ENCODE data around the gene POLR3C. TPM values are rescaled to one million over a fixed set of nuclear protein-coding genes. Genes with fewer than 3 reads are reported as not detected.

The POLR3C gene
- total and polyA plus RNA-seq, 2 of the 4 experiments (the other 2 are of a cell fraction), result 47.0 to 94.1 TPM

DNA sequence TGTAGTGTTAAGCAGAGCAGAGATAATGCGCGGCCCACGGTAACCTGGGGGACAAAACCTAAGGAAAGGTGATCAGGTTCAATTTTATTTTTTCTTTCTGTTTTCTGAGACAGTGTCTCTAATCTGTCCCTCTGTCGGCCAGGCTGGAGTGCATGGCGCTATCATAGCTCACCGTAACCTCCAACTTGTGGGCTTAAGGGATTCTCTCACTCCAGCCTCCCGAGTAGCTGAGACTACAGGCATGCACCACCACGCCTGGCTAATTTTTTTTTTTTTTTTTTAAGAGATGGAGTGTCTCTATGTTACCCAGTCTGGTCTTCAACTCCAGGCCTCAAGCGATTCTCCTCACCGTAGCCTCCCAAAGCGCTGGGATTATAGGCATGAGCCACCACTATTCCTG lies 62.4 kb downstream of the POLR3C start:
- TF ChIP-seq MXI1 (IDR thresholded peaks at IDR 0.05; ENCODE audit: borderline replicate concordance, low read depth, low read length) (no peak), MAFK (IDR thresholded peaks at IDR 0.05; ENCODE audit: low read depth, low read length) (no peak), USF2 (IDR thresholded peaks at IDR 0.05; ENCODE audit: low read depth, low read length) (no peak), SMC3 (IDR thresholded peaks at IDR 0.05; ENCODE audit: low read depth, low read length) (no peak), POLR2A (IDR thresholded peaks at IDR 0.05; ENCODE audit: low read depth, low read length) (no peak), RCOR1 (IDR thresholded peaks at IDR 0.05; ENCODE audit: insufficient replicate concordance, low read length) (no peak), RFX5 (IDR thresholded peaks at IDR 0.05; ENCODE audit: low read depth, low read length) (no peak), NFE2L2 (IDR thresholded peaks at IDR 0.05; ENCODE audit: low read depth, low read length) (no peak), FOS (IDR thresholded peaks at IDR 0.05; ENCODE audit: low read depth, low read length) (no peak), MAZ (IDR thresholded peaks at IDR 0.05; ENCODE audit: borderline replicate concordance, low read depth, low read length) (no peak), BHLHE40 (IDR thresholded peaks at IDR 0.05; ENCODE audit: low read depth, low read length) (no peak), RAD21 (IDR thresholded peaks at IDR 0.05; ENCODE audit: low read length) (no peak), CHD1 (IDR thresholded peaks at IDR 0.05; ENCODE audit: low read depth, low read length) (no peak), CEBPB (IDR thresholded peaks at IDR 0.05; ENCODE audit: low read depth, low read length) (no peak)
- TF ChIP-seq, protein P1, sequence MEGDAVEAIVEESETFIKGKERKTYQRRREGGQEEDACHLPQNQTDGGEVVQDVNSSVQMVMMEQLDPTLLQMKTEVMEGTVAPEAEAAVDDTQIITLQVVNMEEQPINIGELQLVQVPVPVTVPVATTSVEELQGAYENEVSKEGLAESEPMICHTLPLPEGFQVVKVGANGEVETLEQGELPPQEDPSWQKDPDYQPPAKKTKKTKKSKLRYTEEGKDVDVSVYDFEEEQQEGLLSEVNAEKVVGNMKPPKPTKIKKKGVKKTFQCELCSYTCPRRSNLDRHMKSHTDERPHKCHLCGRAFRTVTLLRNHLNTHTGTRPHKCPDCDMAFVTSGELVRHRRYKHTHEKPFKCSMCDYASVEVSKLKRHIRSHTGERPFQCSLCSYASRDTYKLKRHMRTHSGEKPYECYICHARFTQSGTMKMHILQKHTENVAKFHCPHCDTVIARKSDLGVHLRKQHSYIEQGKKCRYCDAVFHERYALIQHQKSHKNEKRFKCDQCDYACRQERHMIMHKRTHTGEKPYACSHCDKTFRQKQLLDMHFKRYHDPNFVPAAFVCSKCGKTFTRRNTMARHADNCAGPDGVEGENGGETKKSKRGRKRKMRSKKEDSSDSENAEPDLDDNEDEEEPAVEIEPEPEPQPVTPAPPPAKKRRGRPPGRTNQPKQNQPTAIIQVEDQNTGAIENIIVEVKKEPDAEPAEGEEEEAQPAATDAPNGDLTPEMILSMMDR (conservative IDR thresholded peaks at IDR 0.05; ENCODE audit: low read depth, low read length), result no peak
- TF ChIP-seq, protein P2, sequence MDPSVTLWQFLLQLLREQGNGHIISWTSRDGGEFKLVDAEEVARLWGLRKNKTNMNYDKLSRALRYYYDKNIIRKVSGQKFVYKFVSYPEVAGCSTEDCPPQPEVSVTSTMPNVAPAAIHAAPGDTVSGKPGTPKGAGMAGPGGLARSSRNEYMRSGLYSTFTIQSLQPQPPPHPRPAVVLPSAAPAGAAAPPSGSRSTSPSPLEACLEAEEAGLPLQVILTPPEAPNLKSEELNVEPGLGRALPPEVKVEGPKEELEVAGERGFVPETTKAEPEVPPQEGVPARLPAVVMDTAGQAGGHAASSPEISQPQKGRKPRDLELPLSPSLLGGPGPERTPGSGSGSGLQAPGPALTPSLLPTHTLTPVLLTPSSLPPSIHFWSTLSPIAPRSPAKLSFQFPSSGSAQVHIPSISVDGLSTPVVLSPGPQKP (IDR thresholded peaks at IDR 0.05; ENCODE audit: borderline replicate concordance, low read depth, low read length), result no peak
- Histone ChIP-seq H3K4me2 (ENCODE audit: low read depth, low read length) (peak overlapping the region; percentile 70), H3K36me3 (ENCODE audit: control insufficient read depth, insufficient read depth, low read length) (no peaks in the 10 kb centered on the region), H2BK5ac (ENCODE audit: low read depth, low read length, poor library complexity, severe bottlenecking) (no peak overlapping the region), H2BK15ac (ENCODE audit: low read depth, low read length) (no peak overlapping the region), H4K5ac (ENCODE audit: low read depth, low read length) (no peak overlapping the region), H2AFZ (replicated peaks; ENCODE audit: low read length, poor library complexity) (no peak overlapping the region), H3K56ac (ENCODE audit: extremely low read depth, insufficient read depth, low read length) (no peak overlapping the region), H2AK9ac (replicated peaks; ENCODE audit: low read depth, low read length, poor library complexity) (no peak overlapping the region), H3K14ac (replicated peaks; ENCODE audit: low read depth, low read length) (no peak overlapping the region), H4K91ac (ENCODE audit: insufficient read depth, low read depth, low read length) (no peak overlapping the region), H3K9me1 (ENCODE audit: insufficient read depth, low read length) (0 out of 2 replicates have a peak, but pooled peaks cover 3% of the 10 kb centered on the region), H3K23ac (ENCODE audit: low read depth, low read length) (no peak overlapping the region), H3K4ac (ENCODE audit: low read depth, low read length) (no peak overlapping the region), H2AK5ac (ENCODE audit: low read depth, low read length) (no peak overlapping the region), H3K79me1 (ENCODE audit: low read depth in 1 of 2, low read length in 2 of 2) (no peaks in the 10 kb centered on the region), H2BK20ac (ENCODE audit: low read depth, low read length) (no peak overlapping the region), H4K20me1 (ENCODE audit: insufficient read depth, low read length) (no peaks in the 10 kb centered on the region), H3K4me3 (ENCODE audit: insufficient read depth, low read depth, low read length) (peak overlapping the region; percentile 71), H3K4me1 (ENCODE audit: control insufficient read depth, insufficient read depth, low read length) (peaks cover 5% of the 10 kb centered on the region; the same call in 1 of the 2 replicates), H2BK120ac (ENCODE audit: low read depth, low read length) (no peak overlapping the region), H3K27ac (ENCODE audit: insufficient read depth, low read length) (no peak overlapping the region), H3K9me3 (ENCODE audit: control insufficient read depth, insufficient read depth, low read length) (no peaks in the 10 kb centered on the region), H3K18ac (ENCODE audit: low read depth, low read length) (no peak overlapping the region), H4K8ac (ENCODE audit: low read depth in 2 of 2, low read length in 2 of 2) (no peak overlapping the region), H3K27me3 (ENCODE audit: control insufficient read depth, insufficient read depth, low read length) (peaks cover 3% of the 10 kb centered on the region; the same call in 1 of the 2 replicates), H3K9ac (ENCODE audit: low read depth, low read length) (no peak overlapping the region)
- no peak for DNase-seq
- 40% methylated on average over 4 of the region's 11 CpGs; no CpG with 5 or more reads in 1 of the 2 experiments for WGBS, 2 experiments (ENCODE audit: extremely low coverage in 2 of 2, insufficient read length in 1 of 2)
- POLR2A ChIA-PET (ENCODE audit: unreplicated experiment), result no interaction called here
- no TSS peak for BruUV-seq (replicated peaks)
- ATAC-seq (ENCODE audit: low read depth), result no peak
- CTCF ChIA-PET, result no interaction called here
- dilution Hi-C loops (cut with HindIII; ENCODE audit: low sequenced_read_pairs, unreplicated experiment), result no loop called here
- in situ Hi-C loops (cut with MboI; ENCODE audit: low sequenced_read_pairs), result no loop called here
- intact Hi-C loops (cut with micrococcal nuclease), result no loop called here
